Activated T-cell treated with anti-CD3 and anti-CD28 coated beads for 48 hours (primary cell): ENCODE data around the gene LHX1.

ENCODE experiments used
- DNase-seq: peaks from one replicate; pipeline ENCODE4 v3.0.0-alpha.2; 2020; ENCODE audit warnings: low read depth

LHX1 gene

DNA sequence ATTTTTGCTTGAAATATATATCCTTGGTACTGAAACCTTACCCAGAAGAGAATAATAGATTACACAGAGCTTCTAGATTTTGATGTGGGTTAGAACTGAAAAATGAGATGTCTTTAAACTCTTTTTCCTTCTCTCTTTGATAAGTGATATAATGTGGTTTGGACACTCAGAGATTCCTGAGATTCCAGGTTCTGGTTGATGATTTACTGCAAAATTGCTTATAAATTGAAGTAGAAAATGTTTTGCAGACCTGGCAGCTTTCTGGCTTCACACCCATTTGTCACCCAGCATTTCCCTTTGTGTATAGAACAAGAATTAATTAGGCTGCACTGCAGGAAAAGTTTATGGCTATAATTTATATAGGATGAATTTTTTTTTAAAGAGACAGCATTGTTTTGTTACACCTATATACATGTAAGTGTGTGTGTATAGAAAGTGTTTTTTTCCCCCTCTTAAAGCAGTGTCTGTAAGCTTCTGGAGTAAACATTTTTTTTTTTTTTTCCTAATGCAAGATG lies 35.0 kb downstream of the LHX1 start:
- DNase-seq: no peak

DNA sequence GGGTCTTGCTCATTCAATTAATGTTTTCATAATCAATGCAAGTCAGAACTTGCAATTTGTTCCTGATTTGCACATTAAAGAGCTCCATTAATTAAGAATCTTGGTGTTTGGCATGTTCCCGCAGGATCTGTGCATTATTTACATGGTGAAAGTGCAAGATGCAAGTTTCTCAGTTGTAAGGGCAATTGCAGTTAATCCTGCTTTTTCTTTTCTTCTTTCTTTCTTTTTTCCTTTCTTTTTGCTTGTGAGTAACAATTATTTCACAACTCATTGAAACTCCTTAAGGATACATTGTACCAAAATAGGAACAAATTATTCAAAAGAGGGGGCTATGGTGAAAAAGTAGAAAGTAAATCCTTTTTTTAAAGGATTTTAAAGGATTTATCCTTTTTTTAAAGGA lies 35.6 kb downstream of the LHX1 start:
- DNase-seq: no peak

DNA sequence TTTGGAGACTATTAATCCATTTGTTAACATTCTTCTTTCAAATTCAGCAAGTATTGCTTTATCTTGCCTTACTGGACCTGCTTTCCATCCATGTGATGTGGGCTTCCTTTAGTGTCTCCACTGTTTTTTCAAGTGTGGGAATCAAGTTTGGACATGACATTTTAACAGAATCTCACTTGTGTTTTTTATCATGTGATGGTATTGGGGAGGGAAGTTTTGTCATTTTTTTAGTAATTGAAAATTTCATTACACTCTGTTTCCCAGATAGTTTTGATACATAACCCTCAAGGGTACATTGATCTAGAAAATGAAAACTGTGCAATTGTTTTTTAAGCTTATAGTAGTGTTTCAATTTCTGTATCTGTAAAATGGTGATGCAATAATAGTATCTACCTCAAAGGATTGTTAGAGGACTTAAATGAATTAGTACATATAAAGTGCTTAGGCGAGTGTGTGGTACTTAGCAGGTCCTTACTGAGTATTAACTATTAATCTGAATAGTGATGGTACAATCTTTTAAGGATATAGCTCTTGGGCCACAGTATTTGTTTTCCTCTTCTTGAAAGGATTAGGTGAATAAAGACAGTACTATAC lies 38.7 kb downstream of the LHX1 start:
- DNase-seq: no peak

DNA sequence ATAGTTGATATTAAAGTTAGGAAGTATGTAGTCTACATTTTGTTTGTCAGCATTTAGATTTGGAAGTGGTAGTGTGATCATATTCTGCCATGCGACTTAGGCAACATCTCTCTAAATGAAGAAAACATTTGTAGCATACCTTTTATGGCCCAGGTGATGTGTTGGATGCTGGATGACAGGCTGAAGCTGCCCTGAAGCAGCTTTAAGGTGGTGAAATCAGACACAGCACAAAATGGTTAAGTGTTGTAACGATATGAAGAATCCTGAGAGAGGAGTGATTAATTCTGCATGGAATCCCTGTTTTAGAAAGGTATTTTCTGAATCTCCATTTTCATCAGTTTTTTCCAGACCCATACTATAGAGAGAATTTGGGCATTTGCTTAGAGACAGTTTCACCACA lies 39.8 kb downstream of the LHX1 start:
- no peak for DNase-seq

DNA sequence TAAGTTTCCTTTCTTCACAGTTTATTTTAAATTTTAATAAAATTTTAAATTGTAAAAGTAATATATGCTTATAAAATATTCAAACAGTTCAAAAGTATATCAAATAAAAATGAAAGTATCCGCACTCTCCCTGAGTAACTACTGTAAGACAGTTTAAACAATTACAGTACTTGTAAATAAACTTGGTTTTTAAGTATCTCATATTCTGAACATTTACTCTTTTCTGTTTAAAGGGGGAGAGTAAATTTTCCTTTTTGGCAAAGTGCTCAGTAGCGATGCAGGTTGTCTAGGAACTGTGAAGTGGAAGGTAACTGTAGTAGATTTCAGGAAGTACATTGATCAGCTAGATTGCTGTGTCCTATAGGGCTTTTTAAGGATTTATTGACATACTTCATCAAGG lies 40.3 kb downstream of the LHX1 start:
- no peak for DNase-seq

DNA sequence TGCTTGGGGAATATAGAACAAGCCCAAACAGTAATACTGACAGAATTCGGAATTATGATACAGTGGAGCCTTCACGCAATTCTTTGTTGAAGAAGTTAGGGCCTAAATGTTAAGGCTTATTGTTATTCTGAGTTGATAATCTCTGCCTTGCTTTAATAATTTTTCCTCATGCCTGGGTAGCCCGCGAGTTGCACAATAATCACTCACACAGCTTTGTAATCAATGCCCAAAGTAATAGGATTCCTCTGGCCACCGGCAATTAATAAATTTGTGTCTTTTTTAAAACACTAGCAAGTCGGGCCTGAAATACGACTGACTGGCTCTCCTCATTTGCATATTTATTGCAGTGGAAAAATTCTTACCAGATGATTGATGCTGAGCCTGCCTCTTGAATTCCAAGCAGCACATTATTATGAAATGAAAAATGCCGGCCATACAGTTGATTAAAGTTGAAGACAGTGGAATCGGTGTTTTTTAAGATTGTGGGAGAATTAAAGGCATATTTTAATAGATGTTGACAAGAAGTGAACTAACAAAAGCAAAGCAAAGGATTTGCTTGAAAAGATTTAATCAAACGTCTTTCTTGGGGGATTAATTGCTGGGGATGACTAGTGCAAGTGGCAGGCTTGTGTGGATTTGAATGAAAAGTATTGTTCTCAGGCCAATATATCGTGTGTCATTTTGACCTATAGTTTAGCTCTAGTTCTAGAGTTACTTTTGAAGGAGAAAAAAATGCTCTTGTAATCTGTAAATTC lies 41.7 kb downstream of the LHX1 start:
- DNase-seq: no peak

DNA sequence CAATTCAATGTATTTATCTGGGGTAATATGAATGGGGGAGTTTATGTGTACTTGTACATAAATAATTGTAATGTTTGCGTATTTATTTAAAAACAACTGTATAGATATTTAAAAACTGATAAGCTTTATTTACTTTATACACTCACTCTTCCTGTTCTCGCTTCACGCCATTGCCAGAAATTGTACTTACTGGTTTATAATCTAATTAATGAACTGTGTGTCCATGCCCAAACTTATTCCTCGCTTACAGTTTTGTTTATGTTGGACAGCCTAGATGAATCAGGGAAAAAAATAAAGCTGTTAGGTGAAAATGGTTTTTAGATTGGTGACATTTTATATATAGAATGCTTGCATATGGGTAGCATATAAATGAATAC lies 42.3 kb downstream of the LHX1 start:
- no peak for DNase-seq

DNA sequence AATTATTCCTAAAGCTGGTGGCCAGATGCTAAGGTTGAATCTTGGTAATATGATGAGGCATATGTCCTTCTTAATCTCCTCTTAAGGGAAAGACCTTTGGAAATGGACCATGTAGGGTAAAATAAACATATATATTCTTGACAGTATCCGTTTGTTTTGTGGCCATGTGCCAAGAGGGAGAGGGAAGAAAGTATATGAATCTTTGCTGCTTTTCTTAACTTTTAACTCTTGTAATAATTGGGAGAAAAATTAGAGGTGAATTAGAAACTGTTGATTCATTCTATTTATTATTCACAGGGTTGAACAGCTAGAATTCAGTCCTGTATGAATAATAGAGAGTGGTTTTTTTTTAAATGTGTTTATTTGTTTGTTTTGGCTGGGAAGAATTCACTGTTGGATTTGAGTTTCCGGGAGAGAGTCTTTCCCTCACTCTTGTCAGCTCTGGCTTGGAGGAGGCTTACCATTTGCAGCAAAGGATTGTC lies 43.0 kb downstream of the LHX1 start:
- no peak for DNase-seq

DNA sequence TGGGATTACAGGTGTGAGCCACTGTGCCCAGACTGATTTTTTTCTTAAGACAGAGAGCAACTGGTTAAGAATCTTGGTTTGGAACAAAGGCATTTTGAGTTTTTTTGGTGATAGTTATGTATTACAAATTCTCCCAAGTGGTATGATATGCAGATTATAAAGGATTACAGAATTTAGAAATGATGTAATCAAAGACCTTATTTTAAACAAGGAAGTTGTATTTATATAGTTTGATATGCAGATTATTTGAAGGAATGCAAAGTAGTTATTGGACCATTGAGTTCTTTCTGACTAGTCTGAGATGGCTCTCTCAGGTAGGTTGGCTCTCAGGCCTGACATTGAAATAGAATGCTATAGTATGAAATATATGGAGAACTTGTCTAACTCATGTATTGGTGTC lies 46.3 kb downstream of the LHX1 start:
- DNase-seq: no peak

DNA sequence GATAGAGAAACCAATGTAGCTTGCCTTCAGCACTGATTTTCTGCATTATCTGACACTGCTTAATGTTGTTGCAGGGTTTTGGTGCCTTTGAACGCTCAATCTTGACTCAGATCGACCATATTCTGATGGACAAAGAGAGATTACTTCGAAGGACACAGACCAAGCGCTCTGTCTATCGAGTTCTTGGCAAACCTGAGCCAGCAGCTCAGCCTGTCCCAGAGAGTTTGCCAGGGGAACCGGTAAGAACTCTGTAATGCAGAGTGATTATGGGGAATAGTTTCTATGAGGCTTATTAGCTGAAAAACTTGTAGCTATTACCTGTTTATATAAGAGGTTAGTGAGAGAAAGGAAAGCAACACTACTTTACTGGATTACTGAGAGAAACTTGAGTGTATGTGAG lies 51.9 kb downstream of the LHX1 start:
- no peak for DNase-seq

DNA sequence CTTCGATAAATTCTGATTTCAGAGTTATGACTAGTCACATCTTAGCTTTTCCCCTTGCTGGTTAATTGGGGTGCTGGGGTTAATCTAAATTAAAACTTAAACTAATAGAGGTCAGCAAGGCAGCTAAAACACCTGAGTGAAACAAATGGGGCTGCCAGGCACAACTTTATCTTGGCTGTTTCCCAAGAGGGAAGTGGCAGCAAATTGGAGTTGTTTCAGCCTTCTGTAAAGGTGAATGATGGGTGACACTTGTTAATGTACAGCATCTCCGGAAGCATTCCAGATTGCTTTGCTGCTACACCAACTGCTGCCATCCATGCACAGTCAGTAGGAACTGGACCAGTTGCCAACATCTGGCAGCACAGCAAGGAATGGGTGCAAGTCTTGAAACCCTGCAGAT lies 55.4 kb downstream of the LHX1 start:
- no peak for DNase-seq

DNA sequence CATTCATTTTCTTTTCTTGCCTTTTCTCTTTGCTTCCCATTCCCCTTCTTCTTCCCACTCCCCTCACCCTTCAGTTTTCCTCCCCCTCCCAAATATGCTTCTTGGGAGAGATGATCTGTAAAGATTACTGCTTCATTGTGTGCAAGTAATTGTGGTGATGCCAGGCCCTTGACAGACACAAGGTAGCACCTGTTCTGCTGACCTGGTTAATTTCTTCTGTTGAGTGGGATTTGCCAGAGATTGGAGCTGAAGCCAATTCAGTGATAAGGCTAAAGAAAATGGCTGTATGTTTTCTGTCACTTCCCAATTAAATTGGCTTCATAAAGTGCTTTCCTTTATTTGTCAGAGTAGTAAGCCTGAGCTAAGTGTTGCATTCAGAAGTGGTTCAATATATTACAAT lies 56.0 kb downstream of the LHX1 start:
- DNase-seq: no peak
